ENCODE results near the gene ANKRD52. TPM values are rescaled to one million over a fixed set of nuclear protein-coding genes. Genes with fewer than 3 reads are reported as not detected.

Gene ANKRD52
- total RNA-seq, 1 experiment from 2014 or later, result 56.6 TPM

GRCh38 chr12:56267443-56268071 is 9.4 kb upstream of the ANKRD52 start:
- no peaks in the 10 kb centered on the region for H3K79me2 ChIP-seq (ENCODE audit: insufficient read depth, low read length)
- CTCF ChIA-PET, result interaction anchor here (1.7 to 1.9 kb wide), 2 partner anchors 9 to 78 kb away, joined by 4 to 11 read pairs; partner anchors contain the start of gene ANKRD52
- DNase-seq (ENCODE audit: low read depth, low spot score), result no peak
- TF ChIP-seq SIN3A (IDR thresholded peaks at IDR 0.05; ENCODE audit: low read depth) (no peak), CEBPB (IDR thresholded peaks at IDR 0.05; ENCODE audit: low read depth) (no peak), ELF1 (IDR thresholded peaks at IDR 0.05; ENCODE audit: borderline replicate concordance, low read depth) (no peak), YY1 (IDR thresholded peaks at IDR 0.05; ENCODE audit: extremely low read depth, insufficient replicate concordance, low read depth, low read length) (no peak), SRF (IDR thresholded peaks at IDR 0.05; ENCODE audit: low read depth) (no peak), EZH2 (IDR thresholded peaks at IDR 0.05) (no peak), REST (IDR thresholded peaks at IDR 0.05; ENCODE audit: low read depth) (no peak), JUND (IDR thresholded peaks at IDR 0.05) (no peak), MAX (IDR thresholded peaks at IDR 0.05) (no peak), ZNF274 (IDR thresholded peaks at IDR 0.05; ENCODE audit: low read depth, low read length) (no peak)
- H3K27me3 ChIP-seq (ENCODE audit: insufficient read depth, low read length), result no peaks in the 10 kb centered on the region
- no TSS peak for BruUV-seq (replicated peaks)
- peaks cover 3 to 24% of the 10 kb centered on the region in 2 experiments; a peak in 3 of 4 replicates for H3K4me1 ChIP-seq (ENCODE audit: control insufficient read depth in 1 of 2, insufficient read depth in 2 of 2, low read length in 2 of 2)
- no peak overlapping the region; the same call in 1 of the 2 replicates for H3K27ac ChIP-seq (ENCODE audit: low read depth, low read length)
- POLR2A ChIA-PET, result interaction anchor here (1.4 to 2.1 kb wide), 2 partner anchors 9 to 46 kb away, joined by 4 to 5 read pairs; partner anchors contain the start of genes ANKRD52 and RNF41
- peak overlapping the region; percentile 54 for H2AFZ ChIP-seq (ENCODE audit: low read depth, low read length, poor library complexity, severe bottlenecking)
- ATAC-seq, result no peak
- H3K9me2 ChIP-seq (ENCODE audit: insufficient read depth), result no peaks in the 10 kb centered on the region
- H3K9me3 ChIP-seq (ENCODE audit: control insufficient read depth in 1 of 2, insufficient read depth in 1 of 2, low read depth in 1 of 2, low read length in 2 of 2), result no peaks in the 10 kb centered on the region
- intact Hi-C loops (cut with micrococcal nuclease), result loop anchor here (2.0 kb wide), 1 partner anchor 149 kb away; the partner anchor contains the start of gene ZC3H10
- peak overlapping the region; percentile 95 for H3K4me2 ChIP-seq (ENCODE audit: low read length)
- peak overlapping the region; percentile 65 to 75 for H3K4me3 ChIP-seq (replicated peaks in 1 of 2; ENCODE audit: low read depth in 1 of 2, low read length in 2 of 2)
- H4K20me1 ChIP-seq (ENCODE audit: insufficient read depth), result no peaks in the 10 kb centered on the region
- RAD21 ChIA-PET (ENCODE audit: low non-redundant PET in 1 of 2, low total read pairs in 2 of 2, uncharacterized antibody in 2 of 2, unreplicated experiment in 2 of 2), result no interaction called here
- H3K9ac ChIP-seq (ENCODE audit: low read length), result peak overlapping the region; percentile 78
- peaks cover 4 to 25% of the 10 kb centered on the region in 2 experiments; a peak in 3 of 4 replicates for H3K36me3 ChIP-seq (ENCODE audit: control insufficient read depth in 1 of 2, insufficient read depth in 2 of 2, low read length in 2 of 2)

Measured in HCT116 (cell line).